Left ventricle myocardium inferior (tissue), 1 donor: ENCODE data around the gene TTLL11. TPM values are rescaled to one million over a fixed set of nuclear protein-coding genes. Genes with fewer than 3 reads are reported as not detected.

Source experiments
- DNase-seq: peaks from one replicate; pipeline ENCODE4 v3.0.0-alpha.2; 2020
- H3K27ac ChIP-seq: fragments of 200-600 bp; replicated peaks from 2 replicates; pipeline ENCODE4 v1.8.0; 2021
- H3K27me3 ChIP-seq: fragments of 200-600 bp; 2 replicates; pipeline ENCODE4 v1.8.0; 2021; ENCODE audit warnings: low read depth
- H3K36me3 ChIP-seq: fragments of 200-600 bp; 2 replicates; pipeline ENCODE4 v1.8.0; 2021
- H3K4me1 ChIP-seq: fragments of 200-600 bp; 2 replicates; pipeline ENCODE4 v1.8.0; 2021
- H3K4me3 ChIP-seq: fragments of 200-600 bp; 2 replicates; pipeline ENCODE4 v1.8.0; 2021; ENCODE audit warnings: mild to moderate bottlenecking, moderate library complexity
- H3K9me3 ChIP-seq: fragments of 200-600 bp; replicated peaks from 2 replicates; pipeline ENCODE4 v1.8.0; 2021
- CTCF ChIP-seq: fragments of 200-600 bp; IDR thresholded peaks from 2 replicates; pipeline ENCODE4 v1.8.0; 2021; ENCODE audit warnings: antibody characterized with exemption, mild to moderate bottlenecking, borderline replicate concordance
- intact Hi-C: fragments of 100-400 bp; cut with micrococcal nuclease; formaldehyde crosslinking; loops from one replicate; pipeline ENCODE4 v1.11.0; 2022
- total RNA-seq: library from RNA; stranded (reverse); fragmentation: NEBNext Ultra II Directional; extraction: Animal tissue kit (Norgen Biotek cat#: 25700); gene quantifications from one replicate; pipeline ENCODE4 v1.2.1, GENCODE V29; 2021
- donor health status: DM: no; HTN: yes; CAD: no; lungs with severe emphysema.

The TTLL11 gene
- total RNA-seq, 1 donor from 2014 or later: 7.3 TPM

- Histone ChIP-seq H3K4me1 (no peaks in the 10 kb centered on the region), H3K27me3 (no peaks in the 10 kb centered on the region), H3K4me3 (no peak overlapping the region), H3K9me3 (no peaks in the 10 kb centered on the region), H3K27ac (no peak overlapping the region), H3K36me3 (peaks cover 9% of the 10 kb centered on the region)
- DNase-seq: no peak
- intact Hi-C loops: no loop called here
- no peak for TF ChIP-seq CTCF
Observed at GRCh38 chr9:121972501-121972981, 120.6 kb downstream of the TTLL11 start.

- Histone ChIP-seq H3K9me3 (no peaks in the 10 kb centered on the region), H3K4me1 (no peaks in the 10 kb centered on the region), H3K27ac (no peak overlapping the region), H3K4me3 (no peak overlapping the region), H3K27me3 (no peaks in the 10 kb centered on the region), H3K36me3 (peaks cover 7% of the 10 kb centered on the region)
- TF ChIP-seq CTCF: no peak
- intact Hi-C loops: no loop called here
- DNase-seq: no peak
Observed at GRCh38 chr9:121968056-121968455, 125.1 kb downstream of the TTLL11 start.

- Histone ChIP-seq H3K4me1 (no peaks in the 10 kb centered on the region), H3K27me3 (no peaks in the 10 kb centered on the region), H3K36me3 (no peaks in the 10 kb centered on the region), H3K4me3 (no peak overlapping the region), H3K27ac (no peak overlapping the region), H3K9me3 (no peaks in the 10 kb centered on the region)
- no peak for TF ChIP-seq CTCF
- intact Hi-C loops: no loop called here
- DNase-seq: no peak
Observed at GRCh38 chr9:121966706-121967105, 126.4 kb downstream of the TTLL11 start.

GRCh38 chr9:121963528-121963995 is 129.5 kb downstream of the TTLL11 start:
- H3K4me1 ChIP-seq: no peaks in the 10 kb centered on the region
- no peaks in the 10 kb centered on the region for H3K9me3 ChIP-seq
- DNase-seq: no peak
- intact Hi-C loops: no loop called here
- H3K27ac ChIP-seq: no peak overlapping the region
- no peaks in the 10 kb centered on the region for H3K27me3 ChIP-seq
- no peaks in the 10 kb centered on the region for H3K36me3 ChIP-seq
- H3K4me3 ChIP-seq: no peak overlapping the region
- TF ChIP-seq CTCF: no peak

- Histone ChIP-seq H3K9me3 (no peaks in the 10 kb centered on the region), H3K4me1 (no peaks in the 10 kb centered on the region), H3K4me3 (no peak overlapping the region), H3K27me3 (no peaks in the 10 kb centered on the region), H3K27ac (no peak overlapping the region), H3K36me3 (no peaks in the 10 kb centered on the region)
- intact Hi-C loops: no loop called here
- DNase-seq: no peak
- TF ChIP-seq CTCF: no peak
Observed at GRCh38 chr9:121962421-121962820, 130.7 kb downstream of the TTLL11 start.
